22Rv1 (cell line): ENCODE results near the gene C1orf167.

Source experiments
- CTCF ChIP-seq: fragments of 450-650 bp; IDR thresholded peaks from 2 replicates; pipeline ENCODE4 v1.5.1; 2017; ENCODE audit warnings: mild to moderate bottlenecking
- ZFX ChIP-seq: fragments of 450-650 bp; IDR thresholded peaks from 2 replicates; pipeline ENCODE4 v1.6.1; 2017; ENCODE audit warnings: antibody characterized with exemption, borderline replicate concordance

- TF ChIP-seq CTCF, result no peak
- no peak for TF ChIP-seq ZFX
Observed at GRCh38 chr1:11753555-11754208, 8.3 kb upstream of the C1orf167 start.
